Common myeloid progenitor, CD34-positive (primary cell): ENCODE measurements around the gene TMEM8B.

Source experiments
- CTCF ChIA-PET: fragments of 350-600 bp; sonication (Branson Sonifier 250); formaldehyde crosslinking; loops from one replicate; lab custom pipeline; 2021; ENCODE audit warnings: antibody characterized with exemption; lab: Charles Lee
- POLR2A ChIA-PET: fragments of 350-600 bp; sonication (Branson Sonifier 250); formaldehyde crosslinking; loops from one replicate; lab custom pipeline; 2021; ENCODE audit warnings: antibody characterized with exemption; lab: Charles Lee
- DNase-seq, 3 donors: peaks; one replicate each; pipeline versions ENCODE4 v3.0.0 to v3.0.0-alpha.2; 2013
- H3K27ac ChIP-seq, 2 experiments: 1 replicate in 1 of 2; 2 replicates in 1 of 2; pipeline ENCODE4 v1.7.0; 2013; ENCODE audit warnings: inconsistent platforms in 2 of 2, low read length in 2 of 2, mild to moderate bottlenecking in 2 of 2, low read depth in 1 of 2, moderate library complexity in 1 of 2; ENCODE audit not compliant: severe bottlenecking in 2 of 2, insufficient read depth in 1 of 2, poor library complexity in 1 of 2
- H3K27me3 ChIP-seq, 5 experiments: replicated peaks in 2 of 5; 1 replicate in 3 of 5; 2 replicates in 2 of 5; pipeline versions ENCODE4 v1.6.1 to v1.7.0; 2013; ENCODE audit warnings: low read length in 4 of 5, mild to moderate bottlenecking in 2 of 5, moderate library complexity in 2 of 5, inconsistent platforms in 1 of 5; ENCODE audit not compliant: insufficient read depth in 5 of 5, control insufficient read depth in 4 of 5
- H3K36me3 ChIP-seq, 4 experiments: 1 replicate in 2 of 4; 2 replicates in 2 of 4; pipeline versions ENCODE4 v1.6.1 to v1.7.0; 2013; ENCODE audit warnings: low read length in 3 of 4, control low read depth in 1 of 4, mild to moderate bottlenecking in 1 of 4; ENCODE audit not compliant: control insufficient read depth in 4 of 4, insufficient read depth in 4 of 4
- H3K4me1 ChIP-seq, 4 experiments: 1 replicate in 3 of 4; 2 replicates in 1 of 4; pipeline versions ENCODE4 v1.6.1 to v1.7.1; 2013; ENCODE audit warnings: low read length in 3 of 4, mild to moderate bottlenecking in 3 of 4, control low read depth in 1 of 4, inconsistent platforms in 1 of 4, moderate library complexity in 1 of 4; ENCODE audit not compliant: control insufficient read depth in 4 of 4, insufficient read depth in 4 of 4; ENCODE audit errors: control extremely low read depth in 1 of 4
- H3K4me3 ChIP-seq, 7 experiments: 1 replicate in 4 of 7; 2 replicates in 3 of 7; pipeline versions ENCODE4 v1.5.1 to v1.7.0; 2013; ENCODE audit warnings: mild to moderate bottlenecking in 7 of 7, low read length in 6 of 7, moderate library complexity in 6 of 7, inconsistent platforms in 2 of 7, low read depth in 2 of 7, control low read depth in 1 of 7; ENCODE audit not compliant: insufficient read depth in 4 of 7, control insufficient read depth in 1 of 7; ENCODE audit errors: extremely low read depth in 1 of 7
- H3K9me3 ChIP-seq, 5 experiments: 1 replicate in 4 of 5; 2 replicates in 1 of 5; pipeline versions ENCODE4 v1.6.1 to v1.7.1; 2013; ENCODE audit warnings: low read length in 4 of 5, mild to moderate bottlenecking in 2 of 5, inconsistent platforms in 1 of 5, low read depth in 1 of 5, moderate library complexity in 1 of 5; ENCODE audit not compliant: control insufficient read depth in 4 of 5, insufficient read depth in 2 of 5; ENCODE audit errors: control extremely low read depth in 1 of 5
- WGBS: methylation state at CpG from one replicate; pipeline ENCODE4 v1.1.5; 2013; ENCODE audit not compliant: insufficient coverage; 5-methylcytosine and 5-hydroxymethylcytosine counted together

The TMEM8B gene

GRCh38 chr9:35791297-35791921, 37.6 kb upstream of the TMEM8B start, which contains the start of gene NPR2:
Gene NPR2, plus strand, starts transcription at chr9:35791591. Its CDS starts 818 bp downstream, at chr9:35792409.
- POLR2A ChIA-PET: no interaction called here
- H3K4me1 ChIP-seq: peaks cover 0 to 18% (median 10%) of the 10 kb centered on the region in 4 experiments
- 13% methylated on average over 41 of the region's 64 CpGs for WGBS

GRCh38 chr9:35792024-35792813, 36.8 kb upstream of the TMEM8B start:
- WGBS: 96% methylated on average over 28 of the region's 34 CpGs
- POLR2A ChIA-PET: interaction anchor here (0.5 kb wide), 1 partner anchor 531 kb away, joined by 3 read pairs; no protein-coding TSS in a partner anchor
- H3K36me3 ChIP-seq: peaks cover 0 to 7% (median 4%) of the 10 kb centered on the region in 4 experiments
- peak overlapping the region in 2 of 7 experiments; percentile 57 to 70 for H3K4me3 ChIP-seq
- CTCF ChIA-PET: interaction anchor here (0.7 to 2.8 kb wide), 11 partner anchors 9 to 111 kb away, joined by 3 to 28 read pairs (median 4); partner anchors contain the start of genes HINT2 and SPAG8
- peaks cover 0 to 3% (median 0%) of the 10 kb centered on the region in 5 experiments for H3K27me3 ChIP-seq
- peaks cover 0 to 18% (median 10%) of the 10 kb centered on the region in 4 experiments for H3K4me1 ChIP-seq
- H3K9me3 ChIP-seq: no peaks in the 10 kb centered on the region
- DNase-seq: no peak
- no peak overlapping the region for H3K27ac ChIP-seq

More at GRCh38 chr9:35791297-35791921, 37.6 kb upstream of the TMEM8B start, which contains the start of gene NPR2:
- peaks cover 0 to 7% (median 4%) of the 10 kb centered on the region in 4 experiments for H3K36me3 ChIP-seq
- CTCF ChIA-PET: interaction anchor here (1.2 to 2.8 kb wide), 6 partner anchors 21 to 91 kb away, joined by 4 to 28 read pairs (median 21); partner anchors contain the start of genes HINT2 and SPAG8
- H3K4me3 ChIP-seq: peak within 1 kb of the TSS in 3 of 7 experiments; percentile 35 to 70 (median 57)
- no peaks in the 10 kb centered on the region for H3K9me3 ChIP-seq
- DNase-seq: no peak
- H3K27me3 ChIP-seq: peaks cover 0 to 3% (median 0%) of the 10 kb centered on the region in 5 experiments
- H3K27ac ChIP-seq: no peak within 1 kb of the TSS

- Histone ChIP-seq H3K4me3 (no peak overlapping the region), H3K4me1 (peaks cover 0 to 18% (median 10%) of the 10 kb centered on the region in 4 experiments), H3K27ac (no peak overlapping the region), H3K36me3 (peaks cover 0 to 7% (median 4%) of the 10 kb centered on the region in 4 experiments), H3K9me3 (no peaks in the 10 kb centered on the region), H3K27me3 (peaks cover 0 to 3% (median 0%) of the 10 kb centered on the region in 5 experiments)
- CTCF ChIA-PET: interaction anchor here (0.7 to 2.8 kb wide), 9 partner anchors 10 to 110 kb away, joined by 3 to 27 read pairs (median 4); partner anchors contain the start of genes HINT2 and SPAG8
- POLR2A ChIA-PET: interaction anchor here (0.5 kb wide), 1 partner anchor 531 kb away, joined by 3 read pairs; no protein-coding TSS in a partner anchor
- DNase-seq: no peak
- WGBS: 98% methylated on average over 12 of the region's 14 CpGs
Measured at GRCh38 chr9:35792826-35793225, 36.2 kb upstream of the TMEM8B start.

GRCh38 chr9:35793461-35793860, 35.6 kb upstream of the TMEM8B start:
- CTCF ChIA-PET: interaction anchor here (0.6 to 2.8 kb wide), 8 partner anchors 10 to 464 kb away, joined by 3 to 27 read pairs (median 4); partner anchors contain the start of genes HINT2 and SPAG8
- Histone ChIP-seq H3K4me1 (peaks cover 0 to 20% (median 11%) of the 10 kb centered on the region in 4 experiments), H3K36me3 (peaks cover 0 to 7% (median 4%) of the 10 kb centered on the region in 4 experiments), H3K27ac (no peak overlapping the region), H3K27me3 (peaks cover 0 to 3% (median 0%) of the 10 kb centered on the region in 5 experiments), H3K9me3 (no peaks in the 10 kb centered on the region), H3K4me3 (no peak overlapping the region)
- POLR2A ChIA-PET: no interaction called here
- no peak for DNase-seq
- WGBS: 93% methylated on average over 2 of the region's 2 CpGs

- ChIA-PET CTCF (interaction anchor here (1.0 to 4.7 kb wide), 8 partner anchors 10 to 86 kb away, joined by 3 to 24 read pairs (median 4); no protein-coding TSS in a partner anchor), POLR2A (no interaction called here)
- Histone ChIP-seq H3K4me3 (no peak overlapping the region), H3K27me3 (peaks cover 0 to 3% (median 0%) of the 10 kb centered on the region in 5 experiments), H3K36me3 (peaks cover 0 to 13% (median 6%) of the 10 kb centered on the region in 4 experiments), H3K9me3 (no peaks in the 10 kb centered on the region), H3K27ac (no peak overlapping the region), H3K4me1 (peaks cover 0 to 11% (median 7%) of the 10 kb centered on the region in 4 experiments)
- DNase-seq: no peak
Measured at GRCh38 chr9:35795695-35796094, 33.3 kb upstream of the TMEM8B start.

- no peak for DNase-seq
- peaks cover under 1 to 23% (median 11%) of the 10 kb centered on the region in 4 experiments for H3K36me3 ChIP-seq
- ChIA-PET CTCF (interaction anchor here (1.0 to 4.7 kb wide), 6 partner anchors 8 to 80 kb away, joined by 3 to 24 read pairs (median 5); partner anchors contain the start of genes CREB3, SPAG8 and TLN1), POLR2A (interaction anchor here (0.6 kb wide), 1 partner anchor 85 kb away, joined by 3 read pairs; no protein-coding TSS in a partner anchor)
- peaks cover 0 to 9% (median 3%) of the 10 kb centered on the region in 4 experiments for H3K4me1 ChIP-seq
- no peaks in the 10 kb centered on the region for H3K27me3 ChIP-seq
- H3K27ac ChIP-seq: no peak overlapping the region
- 100% methylated on average over 2 of the region's 6 CpGs for WGBS
- H3K4me3 ChIP-seq: no peak overlapping the region
- no peaks in the 10 kb centered on the region for H3K9me3 ChIP-seq
Measured at GRCh38 chr9:35797311-35798109, 31.5 kb upstream of the TMEM8B start.
